HG03558 (cell line): ENCODE measurements around the gene LIPJ.
A peak's percentile ranks its signal among the peaks of the same experiment; 100 is the strongest.

Source experiments
- ATAC-seq: cut with Tn5 transposase; IDR thresholded peaks from one replicate; pipeline ENCODE4 v1.9.1; 2021; ENCODE audit warnings: moderate number of reproducible peaks; ENCODE audit not compliant: unreplicated experiment; ENCODE audit errors: extremely low read depth

LIPJ gene, protein sequence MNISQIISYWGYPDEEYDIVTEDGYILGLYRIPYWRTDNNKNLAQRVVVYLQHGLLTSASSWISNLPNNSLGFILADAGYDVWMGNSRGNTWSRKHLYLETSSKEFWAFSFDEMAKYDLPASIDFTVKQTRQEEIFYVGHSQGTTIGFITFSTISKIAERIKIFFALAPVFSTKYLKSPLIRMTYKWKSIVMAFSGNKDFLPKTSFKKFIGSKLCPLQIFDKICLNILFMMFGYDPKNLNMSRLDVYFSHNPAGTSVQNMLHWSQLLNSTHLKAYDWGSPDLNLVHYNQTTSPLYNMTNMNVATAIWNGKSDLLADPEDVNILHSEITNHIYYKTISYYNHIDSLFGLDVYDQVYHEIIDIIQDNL

DNA sequence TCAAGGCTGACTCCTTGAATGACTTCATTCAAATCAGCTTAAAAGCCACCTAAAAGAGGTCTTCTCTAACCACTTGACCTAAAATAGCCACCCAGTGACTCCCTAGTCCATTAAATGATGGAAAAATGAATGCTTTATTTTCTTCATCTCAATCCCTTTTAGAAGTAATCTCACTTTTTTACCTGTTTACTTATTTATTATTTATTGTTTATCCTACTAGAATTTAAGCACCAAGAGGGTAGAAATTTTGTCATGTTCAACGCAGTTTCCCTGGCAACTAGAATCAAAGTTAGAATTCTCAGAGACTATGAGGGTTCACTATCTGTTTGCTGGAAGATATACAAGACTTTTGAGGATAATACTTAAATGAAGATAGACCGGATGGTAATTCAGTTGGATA is at the start of gene LIPJ:
Gene LIPJ (plus strand): TSS at position 301 of the 400 bp plus-strand sequence. CDS start 3,926 bp downstream, outside the sequence.
- ATAC-seq: no peak

- no peak for ATAC-seq
Observed at GRCh38 chr10:88537322-88537721, 49.2 kb upstream of the LIPJ start.

DNA sequence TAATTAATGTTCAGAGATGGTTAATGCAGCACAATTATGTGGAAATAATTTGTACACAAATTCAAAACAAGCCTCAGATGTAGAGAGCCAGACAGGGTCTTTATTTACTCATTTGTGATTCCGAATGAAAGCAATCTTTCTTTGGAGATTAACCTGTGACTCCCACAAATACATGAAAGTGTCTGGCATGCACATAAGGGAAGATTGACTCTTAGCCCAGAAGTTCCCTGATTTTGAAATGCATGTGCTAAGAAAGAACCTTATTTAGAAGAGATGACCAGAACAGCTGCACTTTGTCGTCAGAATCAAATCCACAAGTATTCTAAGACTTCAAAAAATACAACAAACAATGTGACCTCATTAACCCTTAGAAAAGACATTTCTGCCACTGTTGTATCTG is 48.5 kb upstream of the LIPJ start:
- no peak for ATAC-seq

- no peak for ATAC-seq
Observed at GRCh38 chr10:88540351-88540750, 46.2 kb upstream of the LIPJ start.

GRCh38 chr10:88541116-88541626 is 45.4 kb upstream of the LIPJ start:
- ATAC-seq: no peak

- ATAC-seq: no peak
Observed at GRCh38 chr10:88542522-88542921, 44.0 kb upstream of the LIPJ start.

DNA sequence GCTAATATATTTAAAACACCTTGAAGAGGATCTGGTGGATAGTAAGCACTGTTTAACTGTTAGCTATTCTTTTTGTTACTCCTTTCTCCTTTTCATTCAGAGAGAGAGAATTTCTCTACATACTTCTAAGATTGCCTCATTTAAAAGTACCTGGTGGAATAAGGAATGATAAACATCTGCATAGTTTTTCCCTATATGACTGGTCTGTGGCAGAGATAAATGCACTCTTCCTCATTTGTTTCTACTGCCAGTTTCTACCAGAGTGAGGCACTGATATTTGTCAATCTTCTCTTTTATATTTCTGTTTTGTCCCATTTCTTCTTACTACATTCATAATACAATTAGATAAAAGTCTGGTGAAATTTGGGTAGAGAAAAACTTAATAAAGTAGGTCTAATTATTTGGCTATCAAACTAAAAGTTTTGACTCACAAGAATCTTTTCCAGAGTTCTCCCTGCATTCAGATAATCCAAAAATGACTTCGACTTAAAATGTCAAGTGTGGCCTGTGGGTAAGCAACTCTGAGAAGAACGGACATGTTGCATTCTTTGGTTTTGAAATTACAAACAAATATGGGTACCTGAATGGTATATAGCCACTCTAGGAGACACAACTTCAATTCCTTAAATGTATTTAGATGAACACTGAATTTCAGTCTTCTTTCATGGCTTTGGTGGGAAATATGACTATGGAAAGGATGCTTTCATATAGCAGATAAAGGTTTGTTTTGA is 42.3 kb upstream of the LIPJ start:
- ATAC-seq: no peak

DNA sequence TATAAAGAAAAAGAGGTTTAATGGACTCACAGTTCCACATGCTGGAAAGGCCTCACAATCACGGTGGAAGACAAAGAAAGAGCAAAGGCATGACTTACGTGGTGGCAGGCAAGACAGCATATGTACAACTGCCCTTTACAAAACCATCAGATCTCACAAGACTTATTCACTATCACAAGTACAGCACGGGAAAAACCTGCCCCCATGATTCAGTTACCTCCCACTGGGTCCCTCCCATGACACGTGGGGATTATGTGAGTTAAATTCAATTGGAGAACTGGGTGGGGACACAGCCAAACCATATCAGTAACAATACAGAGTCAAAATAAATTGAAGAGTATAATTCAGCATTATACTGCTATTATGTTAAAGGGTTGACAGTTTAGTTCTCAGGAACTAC is 41.2 kb upstream of the LIPJ start:
- no peak for ATAC-seq

DNA sequence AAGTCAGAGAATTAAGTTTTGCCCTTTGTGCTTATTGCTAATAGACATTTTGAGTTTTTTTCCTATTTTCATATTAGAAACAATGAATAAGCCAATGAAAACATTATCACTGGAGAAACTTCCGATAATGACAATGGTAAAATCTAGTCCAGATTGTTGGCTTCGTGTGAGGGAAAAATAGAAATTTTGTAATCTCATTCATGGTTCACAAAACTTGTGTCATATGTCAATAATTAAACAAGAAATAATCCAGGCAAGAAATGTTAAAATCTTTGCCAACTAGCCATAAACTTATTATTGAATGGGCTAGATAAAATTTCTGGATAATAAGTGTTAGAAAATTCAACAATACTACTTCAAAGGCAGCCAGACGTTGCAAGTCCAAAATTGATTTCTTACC is 40.1 kb upstream of the LIPJ start:
- ATAC-seq: no peak

DNA sequence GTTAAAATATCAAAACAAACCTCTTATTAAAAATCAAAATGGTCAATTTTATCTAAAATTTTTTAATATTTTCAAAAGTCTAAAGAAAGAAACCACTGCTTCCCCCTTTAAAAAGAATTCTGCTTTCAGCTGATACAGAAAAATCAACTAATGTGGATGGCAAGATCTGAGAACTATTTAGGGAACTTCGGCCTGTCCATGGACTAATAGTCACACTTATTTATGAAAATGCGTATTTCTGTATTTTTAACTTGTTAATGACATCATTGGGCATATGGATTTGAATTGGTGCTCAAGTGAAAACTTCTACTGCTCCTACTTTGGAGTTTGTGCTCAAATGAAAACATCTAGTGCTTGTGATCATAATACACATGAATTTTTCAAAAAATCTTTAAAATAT is 35.3 kb upstream of the LIPJ start:
- ATAC-seq: no peak

GRCh38 chr10:88553116-88553752 is 33.3 kb upstream of the LIPJ start:
- peak; percentile 58 for ATAC-seq

GRCh38 chr10:88555190-88555908 is 31.2 kb upstream of the LIPJ start:
- no peak for ATAC-seq

- ATAC-seq: no peak
Observed at GRCh38 chr10:88557256-88557655, 29.3 kb upstream of the LIPJ start.

DNA sequence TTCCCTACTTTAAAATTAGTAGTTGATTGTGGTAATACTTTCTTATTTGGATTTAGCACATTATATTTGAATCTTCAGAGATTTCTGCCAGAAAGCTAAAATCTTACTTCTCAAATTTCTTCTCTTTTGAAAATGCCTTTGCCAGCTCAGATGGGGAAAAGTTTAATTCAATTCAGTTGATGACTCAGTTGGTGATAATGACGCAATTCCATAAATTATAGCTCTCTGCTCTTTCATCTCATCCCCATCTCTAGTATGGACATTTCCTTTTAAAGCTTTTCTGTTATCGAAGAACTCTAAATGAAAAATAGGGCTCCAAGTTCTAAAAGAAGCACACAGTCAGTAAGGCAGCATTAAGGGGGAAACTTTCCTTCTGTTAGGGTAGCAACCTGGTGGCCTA is 28.9 kb upstream of the LIPJ start:
- no peak for ATAC-seq

DNA sequence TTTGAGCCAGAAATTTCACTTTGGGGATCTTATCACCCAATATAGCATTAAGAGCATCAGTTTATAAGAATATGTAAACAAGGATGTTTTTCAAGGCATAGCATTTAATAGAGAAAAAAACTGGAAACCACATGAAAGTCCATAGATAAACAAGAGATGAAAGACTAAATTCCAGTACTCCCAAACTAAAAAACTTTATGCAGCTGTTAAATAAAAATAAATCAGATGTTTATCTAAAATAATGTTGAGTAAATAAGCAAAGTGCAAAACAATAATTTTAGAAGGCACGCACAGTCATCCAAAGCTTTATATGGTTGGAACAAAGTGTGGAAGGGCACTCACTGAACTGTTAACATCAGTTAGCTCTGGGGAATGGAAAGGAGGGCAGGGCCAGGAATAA is 24.4 kb upstream of the LIPJ start:
- no peak for ATAC-seq

- no peak for ATAC-seq
Observed at GRCh38 chr10:88565072-88565471, 21.5 kb upstream of the LIPJ start.

- ATAC-seq: no peak
Observed at GRCh38 chr10:88582411-88582805, 4.2 kb upstream of the LIPJ start.

DNA sequence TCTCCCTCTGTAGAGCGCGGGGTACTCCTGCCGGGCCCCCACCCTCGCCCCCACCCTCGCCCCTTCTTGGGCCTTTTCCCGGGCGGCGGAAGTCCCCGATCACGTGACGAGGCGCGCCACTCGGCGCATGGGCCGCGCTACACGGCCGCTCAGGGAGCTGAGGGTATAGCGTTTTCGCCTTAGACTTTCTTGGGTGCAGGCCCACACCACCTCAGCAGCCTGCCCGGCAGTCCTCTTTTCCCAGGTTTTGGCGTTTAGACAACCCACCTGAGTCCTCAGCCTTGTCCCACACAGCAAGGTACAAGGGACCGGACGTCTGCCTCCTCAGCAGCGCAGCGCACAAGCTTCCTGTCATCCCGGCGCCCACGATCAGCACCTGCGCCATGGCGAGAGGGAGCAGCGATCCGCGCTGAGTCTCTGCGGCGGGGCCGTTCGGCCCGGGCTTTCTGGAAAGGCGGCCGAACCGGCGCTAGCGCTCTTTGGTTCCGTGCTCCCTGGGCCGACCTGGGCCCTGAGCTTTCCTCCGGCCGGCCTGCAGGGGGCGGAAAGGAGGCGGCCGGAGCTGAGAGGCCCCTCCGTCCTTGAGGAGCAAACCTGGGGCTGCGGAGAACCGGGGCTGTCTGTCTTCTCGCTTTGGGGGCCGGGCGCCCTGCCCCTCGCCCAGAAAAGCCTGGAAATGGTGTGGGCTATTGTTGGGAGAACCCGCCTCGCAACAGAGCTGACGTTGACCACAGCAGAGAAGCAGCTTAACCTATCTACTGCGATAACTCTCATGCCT is 3.6 kb upstream of the LIPJ start, which contains the start of gene RNLS:
Gene RNLS (minus strand): TSS at position 513 of the 778 bp plus-strand sequence.
- peak; percentile 51 for ATAC-seq

GRCh38 chr10:88583584-88583957 is 3.0 kb upstream of the LIPJ start:
- ATAC-seq: no peak

- no peak for ATAC-seq
Observed at GRCh38 chr10:88592381-88592780, 5.8 kb downstream of the LIPJ start.
